ENCODE measurements around the gene LRRN2. TPM values are rescaled to one million over a fixed set of nuclear protein-coding genes. Genes with fewer than 3 reads are reported as not detected.
"Not testable (repeated sequence)": the region's sequence is repeated elsewhere in the genome, so short reads cannot be mapped to it uniquely, and the experiment has no call there.

LRRN2 gene
- total RNA-seq, 1 donor from 2014 or later: 1.5 TPM

DNA sequence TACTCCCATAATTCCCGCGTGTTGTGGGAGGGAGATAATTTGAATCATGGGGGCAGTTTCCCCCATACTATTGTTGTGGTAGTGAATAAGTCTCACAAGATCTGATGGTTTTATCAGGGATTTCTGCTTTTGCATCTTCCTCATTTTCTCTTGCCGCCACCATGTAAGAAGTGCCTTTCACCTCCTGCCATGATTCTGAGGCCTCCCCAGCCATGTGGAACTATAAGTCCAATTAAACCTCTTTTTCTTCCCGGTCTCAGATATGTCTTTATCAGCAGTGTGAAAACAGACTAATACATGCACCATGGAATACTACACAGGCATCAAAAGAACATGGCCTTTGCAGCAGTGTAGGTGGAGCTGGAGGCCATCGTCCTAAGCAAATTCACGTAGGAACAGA lies 56.1 kb downstream of the LRRN2 start:
- not testable (repeated sequence) for DNase-seq

DNA sequence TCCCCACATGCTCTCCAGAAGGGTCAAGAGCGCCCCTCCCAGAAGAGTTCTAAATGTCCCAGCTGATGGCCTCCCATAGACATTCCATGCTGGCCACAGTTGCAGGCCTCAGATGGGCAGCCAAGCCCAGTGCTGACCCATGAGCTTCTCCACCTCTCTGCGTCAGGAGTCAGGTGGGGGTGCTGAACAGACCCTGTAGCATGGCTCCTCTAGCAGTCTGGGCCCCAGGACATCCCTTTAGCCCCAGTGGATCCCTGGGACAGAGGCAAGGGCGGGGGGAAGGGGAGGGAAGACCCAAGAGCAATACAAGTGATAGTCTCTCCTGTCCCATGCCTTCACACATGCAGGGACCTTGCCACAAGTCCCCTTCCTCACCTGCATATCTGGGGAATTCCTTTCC lies 56.7 kb downstream of the LRRN2 start:
- DNase-seq: no peak

DNA sequence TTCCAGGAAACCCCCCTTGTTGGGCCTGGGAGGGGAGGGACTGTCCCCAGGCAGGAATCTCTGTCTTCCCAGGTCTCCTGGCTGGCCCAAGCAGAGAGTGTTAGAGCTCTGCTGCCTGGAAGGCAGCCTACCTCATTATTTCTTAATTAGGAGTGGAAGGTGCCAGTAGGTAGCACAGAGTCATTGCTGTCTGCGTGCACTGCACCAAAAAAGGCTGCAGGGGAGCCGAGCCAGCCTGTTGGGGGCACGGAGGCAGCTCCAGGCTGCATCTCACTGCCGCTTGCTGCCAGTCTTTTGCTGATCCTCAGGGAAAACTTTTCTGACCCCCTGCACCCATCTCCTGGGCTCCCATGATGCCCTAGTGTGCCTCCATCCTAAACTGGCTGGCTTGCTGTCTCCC lies 58.1 kb downstream of the LRRN2 start:
- DNase-seq: no peak

DNA sequence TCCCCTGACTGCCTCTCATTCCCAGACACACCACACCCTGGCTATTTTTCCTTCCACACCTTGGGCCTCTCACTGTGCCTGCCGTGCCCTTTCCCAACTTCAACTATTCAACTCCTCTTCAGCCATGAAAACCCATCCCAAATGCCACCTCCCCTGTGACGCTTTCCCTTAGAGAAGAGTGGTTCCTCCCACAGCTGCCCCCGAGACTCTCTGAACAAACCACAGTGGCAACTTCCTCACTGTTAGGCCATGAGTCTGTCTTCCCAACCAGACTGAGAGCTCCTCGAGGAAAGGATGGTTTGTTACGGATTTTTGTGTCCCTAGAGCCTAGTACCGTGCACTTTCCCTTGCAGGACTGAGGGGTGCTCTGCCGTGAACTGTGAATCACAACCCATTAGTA lies 59.2 kb downstream of the LRRN2 start:
- DNase-seq: no peak

DNA sequence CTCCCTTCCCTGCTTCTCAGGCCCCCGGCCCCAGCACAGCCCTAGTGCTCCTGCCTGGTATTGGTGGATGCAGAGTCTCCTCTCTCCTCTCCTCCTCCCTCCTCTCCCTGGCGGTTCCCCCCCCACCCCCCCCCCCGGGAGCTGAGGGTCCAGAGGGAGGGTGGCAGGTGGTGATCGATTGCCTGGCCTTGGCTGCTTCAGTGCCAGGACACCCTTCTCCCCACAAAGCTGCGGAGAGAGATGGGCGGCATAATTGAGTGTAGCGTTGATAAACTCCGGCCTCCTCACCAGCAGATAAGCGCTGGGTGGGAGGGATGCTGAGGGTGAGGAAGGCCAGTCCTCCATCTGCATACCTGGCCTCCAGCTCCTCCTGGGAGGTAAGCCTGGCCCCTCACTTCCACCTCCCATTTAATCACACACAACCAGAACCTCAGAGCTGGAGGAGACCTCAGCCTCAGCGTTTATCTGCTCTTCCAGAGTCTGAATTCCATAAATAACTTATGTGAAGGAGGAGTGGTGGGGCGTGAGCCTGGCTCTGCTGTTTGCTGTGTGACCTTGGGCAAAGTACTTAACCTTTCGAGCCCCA lies 60.8 kb downstream of the LRRN2 start:
- DNase-seq: no peak

DNA sequence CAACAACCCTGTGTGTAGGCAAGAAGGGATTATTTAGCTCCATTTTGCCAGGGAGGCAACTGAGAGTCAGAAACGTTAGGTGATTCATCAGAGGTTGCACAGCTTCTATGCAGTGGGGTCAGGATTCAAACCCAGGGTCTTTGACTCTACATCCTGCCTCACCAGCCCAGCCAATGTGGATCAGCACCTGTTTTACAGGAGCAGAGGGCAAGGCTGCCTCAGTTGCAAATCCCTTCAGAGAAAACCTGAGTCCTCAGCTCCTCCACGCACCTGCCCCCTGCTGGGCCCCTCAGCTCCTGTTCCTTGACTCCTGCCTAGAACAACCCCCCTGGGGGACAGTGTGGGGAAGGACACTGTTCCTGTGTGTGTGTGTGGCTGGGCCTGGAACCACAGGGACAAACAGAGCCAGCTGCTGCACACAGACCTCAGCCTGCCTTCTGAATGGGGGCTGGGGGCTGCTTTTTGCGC lies 61.6 kb downstream of the LRRN2 start:
- peak; percentile 26 for DNase-seq

DNA sequence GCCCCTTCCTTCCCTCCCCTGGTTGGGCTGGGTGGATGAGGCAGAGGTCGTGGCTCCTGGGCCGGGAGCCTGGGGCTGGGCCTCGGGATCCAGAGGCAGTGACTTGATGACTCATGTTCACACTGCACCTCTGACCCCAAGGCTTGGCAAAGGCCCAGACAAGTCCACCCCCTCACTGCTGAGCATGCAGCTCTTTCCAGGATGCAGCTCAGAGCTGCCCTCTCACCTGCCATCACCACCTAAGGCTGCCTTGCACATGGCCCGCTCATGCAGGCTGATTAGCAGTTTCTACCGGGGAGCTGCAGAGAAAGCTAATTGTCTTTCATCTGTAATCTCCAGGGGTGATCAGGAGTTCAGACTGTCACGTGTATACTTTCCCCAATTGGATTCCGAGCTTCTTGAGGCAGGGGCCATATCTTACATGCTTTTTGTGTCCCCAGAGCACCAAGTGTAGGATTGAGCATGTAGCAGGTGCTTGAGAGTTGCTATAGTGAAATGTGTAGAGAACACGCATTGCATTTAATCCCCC lies 62.1 kb downstream of the LRRN2 start:
- DNase-seq: no peak

DNA sequence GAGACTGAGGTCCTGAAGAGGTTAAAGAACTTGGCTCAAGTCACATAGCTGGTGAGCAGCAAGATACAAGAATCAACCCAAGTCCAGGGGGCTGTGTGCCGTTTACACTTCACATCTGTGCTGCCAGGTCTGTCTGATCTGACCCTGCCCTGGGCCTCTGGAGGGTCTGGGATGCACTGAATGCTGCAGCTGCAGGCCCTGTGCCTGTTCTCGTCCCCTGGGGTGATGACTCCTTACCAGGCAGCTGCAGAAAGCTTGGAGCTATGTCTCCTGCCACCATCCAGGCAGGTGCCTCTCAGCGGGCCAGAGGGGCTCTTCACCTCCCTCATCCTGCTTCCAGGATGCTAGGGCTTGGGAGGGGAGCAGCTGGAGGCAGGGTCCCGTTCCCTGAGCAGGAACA lies 63.5 kb downstream of the LRRN2 start:
- DNase-seq: no peak

DNA sequence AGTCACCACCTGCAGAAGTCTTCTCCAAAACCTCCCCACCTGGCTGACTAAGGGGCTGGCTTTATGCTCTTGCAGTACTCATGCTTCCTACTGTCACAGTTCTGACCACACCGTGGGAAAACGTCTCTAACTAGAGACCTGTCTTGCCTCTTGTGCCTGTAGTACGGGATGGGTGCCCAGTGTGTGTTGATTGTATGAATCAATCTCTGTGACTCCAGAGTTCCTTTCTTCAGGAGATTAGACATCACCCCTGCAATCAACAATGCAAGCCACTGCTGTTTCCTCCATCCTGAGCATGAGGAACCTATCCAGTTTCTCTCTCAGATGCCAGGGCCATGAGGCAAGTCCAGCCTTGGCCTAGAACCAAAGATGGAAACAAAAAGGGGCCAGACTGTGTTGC lies 64.1 kb downstream of the LRRN2 start:
- no peak for DNase-seq

DNA sequence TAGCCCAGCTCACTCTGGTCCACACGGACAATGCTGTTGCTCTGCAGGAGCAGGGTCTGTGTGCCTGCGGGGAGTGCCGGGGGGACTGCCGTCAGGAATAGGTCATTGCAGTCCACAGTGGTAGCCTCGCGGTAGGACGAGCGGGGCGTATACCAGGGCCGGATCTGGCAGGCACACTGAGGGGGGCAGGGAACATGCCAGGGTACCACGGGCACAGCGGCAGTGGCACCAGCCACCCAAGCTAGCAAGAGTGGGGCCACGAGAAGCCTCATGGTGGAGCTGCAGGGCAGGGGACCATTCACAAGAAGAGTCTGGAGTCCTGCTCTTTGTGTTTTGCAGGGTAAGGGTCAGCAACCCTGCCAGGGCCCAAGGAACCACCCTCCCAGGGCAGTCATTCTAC lies 65.8 kb downstream of the LRRN2 start:
- DNase-seq: no peak

DNA sequence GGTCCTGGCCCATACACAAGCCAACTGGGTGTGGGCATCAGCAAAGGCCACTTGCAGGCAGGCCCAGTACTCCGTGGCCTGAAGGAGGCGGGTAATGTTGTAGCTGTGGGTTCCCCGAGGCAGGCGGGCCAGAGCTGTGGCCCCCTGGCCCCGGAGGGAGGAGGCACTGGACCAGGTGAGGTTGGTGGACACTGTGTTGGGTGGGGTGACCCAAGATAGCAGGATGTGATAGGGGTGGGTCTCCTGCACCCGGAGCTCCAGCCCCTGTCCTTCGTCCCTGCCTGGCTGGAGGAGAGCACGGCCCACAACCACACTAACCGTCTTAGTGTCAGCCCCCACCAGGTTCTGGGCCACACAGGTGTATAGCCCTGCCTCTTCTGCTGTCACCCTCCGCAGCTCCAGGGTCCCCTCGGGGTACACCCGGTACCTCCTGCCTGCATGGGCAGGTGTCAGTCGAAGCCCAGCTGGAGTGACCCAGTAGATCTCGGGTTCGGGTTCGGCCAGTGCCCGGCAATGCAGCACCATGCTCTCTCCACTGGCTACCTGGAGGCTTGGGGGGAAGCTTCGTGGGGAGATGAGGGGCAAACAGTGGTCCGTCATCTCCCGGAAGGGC lies 67.3 kb downstream of the LRRN2 start:
- no peak for DNase-seq

DNA sequence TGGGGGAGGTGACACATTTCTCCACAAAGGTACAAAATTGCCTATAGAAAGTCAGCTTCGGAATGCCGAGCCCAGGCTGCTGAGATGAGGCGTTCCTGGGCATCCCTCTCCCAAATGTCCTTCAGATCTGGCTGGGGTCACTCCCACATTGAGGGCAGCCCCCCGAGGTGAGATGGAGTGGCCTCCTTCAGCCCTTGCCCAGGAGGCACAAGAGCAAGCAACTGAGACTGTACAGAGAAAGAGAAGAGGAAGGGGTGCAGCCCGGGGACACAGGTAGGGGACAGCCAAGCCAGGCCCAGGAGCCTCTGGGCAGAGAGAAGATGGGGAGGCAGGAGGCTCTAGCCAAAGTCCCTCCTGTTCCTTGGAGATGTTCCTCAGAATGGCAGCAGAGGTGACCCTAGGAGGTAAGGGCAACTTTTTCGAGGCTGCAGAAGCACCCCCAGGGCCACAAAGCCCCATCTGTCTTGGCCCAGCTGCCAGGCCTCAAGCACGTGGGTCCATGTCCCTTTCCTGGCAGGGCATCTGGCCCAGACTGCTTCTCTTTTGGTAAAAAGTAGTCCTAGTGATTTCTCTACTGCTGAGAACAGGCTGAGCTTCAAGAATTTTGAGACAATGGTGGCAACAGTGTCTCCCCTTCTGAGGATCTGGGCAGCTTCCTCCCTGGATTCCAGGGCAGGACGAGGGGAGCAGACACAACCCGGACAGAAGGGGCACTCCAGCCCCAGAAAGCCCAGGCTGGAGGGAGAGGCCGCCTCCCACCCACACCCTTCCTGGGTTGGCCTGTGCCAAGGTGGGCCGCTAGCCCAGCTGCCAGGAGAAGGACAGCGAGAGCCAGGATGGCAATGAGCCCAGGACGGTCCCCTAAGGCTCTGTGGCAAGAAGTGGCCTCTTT lies 68.0 kb downstream of the LRRN2 start:
- DNase-seq: no peak

DNA sequence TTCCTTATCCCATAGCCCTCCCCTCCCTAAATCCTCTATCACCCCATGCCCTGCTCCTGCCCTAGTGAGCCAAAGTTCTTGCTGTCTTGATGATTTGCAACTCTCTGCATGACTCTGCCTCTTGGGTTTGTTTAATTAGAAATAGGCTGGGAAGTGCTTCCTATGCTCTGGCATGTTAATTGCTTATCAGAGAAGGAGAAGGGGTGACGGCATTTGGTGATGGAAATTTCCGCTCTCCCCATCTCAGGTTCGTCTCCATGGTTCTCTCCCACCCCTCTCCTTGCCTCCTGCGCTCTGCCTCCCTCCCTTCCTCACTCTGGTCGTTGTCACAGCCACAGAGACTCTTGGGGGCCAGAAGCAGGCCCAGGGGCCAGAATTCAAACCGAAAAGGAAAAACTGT lies 68.9 kb downstream of the LRRN2 start:
- no peak for DNase-seq

DNA sequence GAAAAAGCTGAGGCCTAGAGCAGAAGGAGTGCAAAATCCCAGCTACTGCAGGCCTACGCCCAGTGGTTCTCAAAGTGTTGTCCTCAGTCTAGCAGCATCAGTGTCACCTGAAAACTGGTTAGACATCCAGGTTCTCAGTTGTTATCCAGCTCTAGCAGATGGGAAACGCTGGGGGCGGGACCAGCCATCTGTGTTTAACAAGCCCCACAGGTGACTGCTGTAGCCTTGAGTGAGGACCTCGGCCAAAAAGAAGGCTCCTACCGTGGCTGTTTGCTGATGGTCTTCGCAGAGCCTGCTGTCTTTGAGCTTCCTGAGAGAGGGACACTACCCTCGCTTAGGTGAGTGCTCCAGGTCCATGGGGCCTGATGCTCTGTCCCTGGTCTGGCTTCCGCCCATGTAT lies 69.7 kb downstream of the LRRN2 start:
- no peak for DNase-seq

DNA sequence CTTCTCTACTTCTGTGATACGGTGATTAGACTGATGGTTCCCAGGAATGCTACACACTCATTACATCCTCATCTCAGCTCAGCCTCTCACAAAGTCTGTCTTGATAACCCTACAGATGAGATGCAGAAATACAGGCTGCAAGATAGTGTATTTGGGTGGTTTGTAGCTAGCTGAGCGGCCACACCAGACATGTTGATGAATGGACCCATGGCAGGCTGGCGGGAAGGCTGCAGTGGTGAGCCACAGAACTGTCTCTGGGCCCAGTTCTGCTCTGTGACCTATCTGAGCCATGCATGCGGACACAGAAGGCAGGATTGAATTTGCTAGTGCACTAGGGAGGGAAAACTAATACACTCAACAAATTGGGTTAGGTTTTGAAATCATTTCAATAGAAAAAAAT lies 71.9 kb downstream of the LRRN2 start:
- no peak for DNase-seq

DNA sequence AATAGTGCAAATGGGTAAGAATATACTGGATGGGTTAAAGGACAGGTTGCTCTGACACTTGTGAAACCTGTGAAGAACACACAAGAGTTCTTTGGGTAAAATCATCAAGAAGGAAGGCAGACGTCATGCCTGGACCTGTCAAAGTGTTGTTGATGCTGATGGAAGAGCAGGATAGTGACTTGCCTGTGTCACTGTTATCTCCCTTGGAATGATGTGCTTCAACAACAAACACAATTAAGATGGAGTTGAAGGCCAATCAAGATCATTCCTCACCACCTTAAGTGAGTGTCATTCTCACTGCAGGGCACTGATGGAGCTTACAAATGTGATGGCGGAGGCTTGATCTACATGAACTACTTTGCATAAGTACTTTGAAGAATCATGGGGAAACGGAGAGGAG lies 73.2 kb downstream of the LRRN2 start:
- no peak for DNase-seq

DNA sequence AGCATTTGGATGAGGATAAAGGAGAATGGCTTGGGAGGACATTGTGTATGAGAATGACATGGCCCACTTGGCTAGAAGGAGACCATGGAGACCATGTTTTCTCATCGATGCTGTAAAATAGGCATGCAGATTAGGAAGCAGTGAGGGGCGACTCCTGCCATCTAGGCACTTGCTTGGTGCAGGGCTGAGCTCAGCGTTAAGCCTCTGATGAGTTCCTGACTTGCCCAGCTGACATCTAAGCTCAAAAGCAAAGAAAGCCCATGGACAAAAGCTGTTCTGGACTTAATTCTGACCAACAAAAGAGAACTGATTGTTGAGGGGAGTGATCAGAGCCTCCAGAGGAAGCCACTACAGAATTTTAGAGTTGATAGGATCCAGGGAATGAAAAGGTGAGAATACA lies 74.5 kb downstream of the LRRN2 start:
- no peak for DNase-seq

DNA sequence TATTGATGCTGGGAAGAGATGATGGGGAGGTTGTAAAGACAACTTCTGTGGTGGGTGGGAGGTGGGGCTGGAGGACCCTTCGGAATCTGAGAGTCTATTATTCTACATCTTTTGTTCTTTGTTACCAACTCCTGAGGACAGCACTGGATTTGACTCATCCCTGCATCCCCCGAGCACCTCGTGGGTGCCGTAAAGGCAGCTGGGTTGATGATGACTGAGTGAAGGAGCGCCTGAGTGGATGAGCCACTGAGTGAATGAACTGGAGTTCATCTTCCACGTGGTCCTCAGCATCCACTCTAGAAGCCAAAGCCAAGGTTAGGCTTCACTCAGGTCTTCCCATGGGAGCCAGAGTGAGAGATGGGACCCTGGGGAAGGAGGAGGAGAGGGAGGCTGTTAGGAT lies 77.6 kb downstream of the LRRN2 start:
- DNase-seq: no peak

DNA sequence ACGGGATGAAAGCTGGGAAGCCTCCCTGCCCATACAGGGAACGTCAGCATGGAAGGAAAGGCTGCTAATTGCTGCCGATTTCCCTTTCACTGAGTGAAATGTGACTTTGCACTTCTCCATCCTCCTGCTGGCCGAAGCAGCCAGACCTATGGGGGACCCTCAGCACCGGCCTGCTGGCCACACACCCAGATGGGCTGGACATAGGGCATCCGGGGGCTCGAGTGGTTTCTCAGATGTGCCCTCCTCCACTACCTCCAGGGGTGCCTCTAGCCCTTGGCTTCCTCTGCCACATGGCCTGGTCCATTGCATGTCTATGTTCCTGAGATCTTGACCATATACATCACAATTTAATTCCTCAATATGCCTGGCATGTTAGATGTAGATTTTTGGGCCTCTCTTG lies 79.7 kb downstream of the LRRN2 start:
- DNase-seq: no peak

DNA sequence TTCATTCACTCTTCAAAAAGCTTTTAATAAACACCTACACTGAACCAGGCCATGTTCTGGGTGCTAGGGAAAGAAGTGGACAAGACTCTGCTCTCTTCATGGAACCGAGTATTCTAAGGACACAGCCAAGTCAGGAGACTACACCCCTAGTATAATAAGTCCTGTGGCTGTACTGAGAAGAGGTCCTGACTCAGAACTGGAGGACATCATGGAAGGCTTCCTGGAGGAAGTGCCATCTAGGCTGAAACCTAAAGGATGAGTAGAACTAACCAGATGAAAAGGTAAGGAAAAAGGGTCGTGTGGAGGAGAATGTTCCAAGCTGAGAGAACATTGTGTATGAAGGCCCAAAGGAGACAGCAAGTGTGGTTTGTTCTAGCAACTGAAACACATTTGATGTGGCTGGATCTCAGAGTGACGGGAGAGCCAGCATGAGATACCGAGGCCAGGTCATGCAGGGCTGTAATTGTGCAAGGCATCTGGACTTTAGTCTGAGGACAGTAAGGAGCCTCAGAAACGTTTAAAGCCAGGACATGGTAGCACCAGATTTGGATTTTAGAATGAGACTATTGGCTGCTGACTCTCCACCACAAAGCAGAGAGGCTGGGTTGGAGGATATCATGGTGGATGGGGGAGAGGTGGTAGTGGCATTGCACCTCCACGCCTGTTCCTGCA lies 82.5 kb downstream of the LRRN2 start:
- no peak for DNase-seq

DNA sequence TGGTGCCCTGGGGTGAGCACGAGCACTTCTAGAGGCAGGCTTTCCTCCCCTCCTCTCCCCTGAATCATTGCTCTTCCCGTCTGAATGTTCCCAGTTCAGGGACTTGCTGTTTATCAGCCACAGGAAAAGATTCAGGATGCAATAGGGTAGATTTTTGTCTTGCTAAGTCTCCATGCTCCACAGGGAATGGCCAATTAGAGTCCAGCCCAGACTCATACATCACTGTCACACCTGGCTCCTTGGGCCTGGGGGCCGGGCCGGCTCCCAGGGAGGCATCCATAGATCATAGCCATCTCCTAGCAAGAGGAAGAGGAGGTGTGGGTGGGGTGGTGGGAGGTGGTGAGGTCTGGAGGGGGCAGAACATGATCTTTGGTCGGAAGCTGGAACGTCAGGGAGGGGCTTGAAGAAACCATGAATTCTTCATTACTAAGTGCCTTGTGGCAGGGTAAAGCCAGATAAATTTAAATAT lies 83.4 kb downstream of the LRRN2 start:
- DNase-seq: no peak

DNA sequence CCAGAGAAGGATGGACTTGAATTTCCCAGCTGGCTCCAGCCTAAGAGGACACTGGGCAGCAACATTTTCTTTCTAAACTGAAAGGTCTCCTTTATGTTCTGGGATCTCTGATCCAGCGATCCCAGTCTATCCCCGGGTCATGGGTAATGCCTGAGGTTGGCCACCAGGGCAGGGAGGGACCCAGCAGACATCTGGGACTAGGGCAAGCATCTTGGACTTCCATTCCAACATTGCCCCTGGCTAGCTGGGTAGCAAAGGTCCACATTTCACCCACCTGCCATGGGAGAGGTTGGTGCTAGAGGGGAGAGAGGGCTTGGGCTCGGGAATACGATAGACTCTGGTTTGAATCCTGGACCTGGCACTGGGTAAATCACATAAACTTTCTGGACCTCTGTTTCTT lies 84.6 kb downstream of the LRRN2 start:
- DNase-seq: no peak

DNA sequence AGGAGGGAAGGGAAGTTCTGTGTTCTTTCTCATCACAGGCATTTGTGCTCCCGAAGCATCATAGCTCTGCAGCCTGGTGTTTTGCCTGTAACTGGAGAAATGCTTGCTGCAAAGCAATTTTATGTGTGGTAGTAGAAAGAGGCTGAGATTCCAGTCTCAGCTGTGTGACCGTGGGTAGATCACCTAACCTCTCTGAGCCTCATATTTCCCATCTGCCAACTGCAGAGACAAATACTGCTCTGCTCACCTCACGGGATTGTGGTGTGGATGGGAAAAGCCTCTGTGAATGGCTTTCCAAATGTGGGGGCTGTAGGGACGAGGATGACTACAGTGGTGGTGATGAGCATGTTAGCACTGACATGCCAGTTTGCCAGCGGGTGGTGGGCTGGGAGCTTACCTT lies 85.3 kb downstream of the LRRN2 start:
- DNase-seq: no peak
